H1 (cell line): Measurements from ENCODE around the gene FNDC11. TPM values are rescaled to one million over a fixed set of nuclear protein-coding genes. Genes with fewer than 3 reads are reported as not detected.

Source experiments
- ASH2L ChIP-seq: fragments of 200-600, 300-600 bp; sonication (generic); IDR thresholded peaks from one replicate; pipeline ENCODE4 v1.7.1; 2017; ENCODE audit warnings: low read length
- PHF8 ChIP-seq: fragments of 200-600 bp; sonication (generic); conservative IDR thresholded peaks from 2 replicates; pipeline ENCODE4 v1.7.1; 2012; ENCODE audit warnings: low read depth, mild to moderate bottlenecking, inconsistent platforms, low read length, moderate library complexity
- RXRA ChIP-seq: IDR thresholded peaks from 2 replicates; pipeline ENCODE4 v1.6.1; 2011; ENCODE audit warnings: low read depth, mild to moderate bottlenecking, low read length, moderate library complexity; ENCODE audit not compliant: insufficient read depth
- polyA plus RNA-seq, 7 experiments: library from polyadenylated mRNA; depleted of rRNA in 3 of 7; stranded (reverse) in 5 of 7; unstranded in 2 of 7; fragments of >200 nt in 5 of 7; fragments of 200-250 nt in 2 of 7; gene quantifications; 1 replicate in 5 of 7; 2 replicates in 1 of 7; 4 replicates in 1 of 7; pipeline versions ENCODE4 v1.2.1 to v1.2.3, GENCODE V29; 2011 to 2013; ENCODE audit warnings: missing spikeins in 2 of 7, mixed read lengths in 2 of 7
- total RNA-seq: library from RNA; stranded (reverse); fragmentation: NEBNext Ultra II Directional; extraction: Animal tissue kit (Norgen Biotek cat#: 25700); gene quantifications from 2 replicates; pipeline ENCODE4 v1.2.1, GENCODE V29; 2021

Gene FNDC11
- total and polyA plus RNA-seq, 2 of the 8 experiments (the other 6 are each of a cell fraction or from before 2014, with no cell fraction given): 2.6 to 8.8 TPM

DNA sequence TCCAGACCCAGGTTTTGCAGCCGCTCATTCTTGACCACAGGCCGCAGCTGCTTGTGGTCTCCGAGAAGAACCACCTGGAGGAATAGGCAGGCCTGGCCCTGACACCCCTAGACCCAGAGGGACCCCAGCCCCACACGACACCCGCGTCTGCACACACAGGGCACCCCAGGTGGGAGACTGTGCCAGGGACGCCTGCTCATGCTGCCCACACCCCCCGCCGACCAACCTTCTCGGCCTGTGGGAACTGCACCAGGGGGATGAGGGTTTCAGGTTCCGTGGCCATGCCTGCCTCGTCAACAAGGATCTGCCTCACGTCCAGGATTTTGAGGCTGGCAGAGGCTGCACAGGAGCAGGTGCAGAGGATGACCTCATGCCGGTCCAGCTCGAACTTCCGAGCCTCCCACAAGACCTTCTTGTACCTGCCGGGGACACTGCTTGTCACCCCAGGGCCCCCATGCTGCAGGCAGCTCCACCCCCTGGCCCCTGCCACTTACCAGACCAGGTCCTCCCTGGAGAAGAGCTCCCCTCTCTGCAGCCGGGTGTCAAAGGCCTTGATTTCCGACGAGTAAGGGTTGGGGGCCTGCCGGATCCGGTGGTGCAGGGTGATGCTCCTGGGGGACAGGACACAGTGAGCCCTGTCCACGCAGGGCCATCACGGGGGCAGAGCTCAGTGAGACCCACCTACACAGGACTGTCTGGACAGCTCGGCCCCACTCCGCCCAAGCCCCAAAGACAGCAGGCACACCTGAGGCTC, 7.1 kb downstream of the FNDC11 start (continued):
- TF ChIP-seq PHF8 (no peak), ASH2L (no peak), RXRA (no peak)
